Panc1 (cell line): ENCODE data around the gene GRK3.

Experiments used
- POLR2AphosphoS5 ChIP-seq: IDR thresholded peaks from 2 replicates; pipeline ENCODE4 v1.6.1; 2012; ENCODE audit warnings: mild to moderate bottlenecking, low read depth, low read length, moderate library complexity
- TF ChIP-seq, protein P1 (sequence below): fragments of 450-650 bp; IDR thresholded peaks from 2 replicates; pipeline ENCODE4 v1.5.1; 2017; ENCODE audit warnings: mild to moderate bottlenecking

DNA sequence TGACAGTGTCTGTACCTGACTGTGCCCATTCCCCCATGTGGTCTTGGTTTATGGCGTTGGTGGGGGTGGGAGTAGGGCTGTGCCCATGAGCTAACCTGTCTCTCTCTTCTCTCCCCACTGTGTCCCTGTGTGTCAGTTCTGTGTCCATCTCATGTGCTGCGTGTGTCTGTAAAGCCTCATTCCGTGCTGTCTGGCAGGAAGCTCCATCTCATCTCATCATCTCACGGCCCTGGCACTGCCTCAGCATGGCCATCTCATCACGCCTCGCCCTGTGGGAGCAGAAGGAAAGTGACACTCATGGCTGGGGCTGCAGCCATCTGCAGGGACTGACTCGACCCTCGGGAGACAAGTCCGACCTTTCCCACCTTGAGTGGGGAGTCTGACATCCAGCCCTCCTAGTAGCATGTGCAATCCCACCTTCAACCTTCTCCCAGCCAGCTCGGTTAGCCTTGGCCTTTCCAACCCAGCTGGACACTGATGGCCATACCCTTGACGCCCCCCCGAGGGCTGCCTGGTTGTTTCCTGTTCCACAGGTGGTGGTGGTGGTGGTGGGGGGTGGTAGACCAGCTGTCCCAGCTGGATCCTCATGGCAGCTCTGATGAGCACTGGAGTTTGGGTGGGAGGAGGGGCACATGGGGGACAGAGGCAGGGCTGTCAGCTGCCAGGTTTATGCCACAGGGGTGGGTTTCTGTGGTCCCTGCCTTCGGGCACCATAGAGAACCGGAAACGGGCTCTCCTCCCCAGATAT, 196.5 kb downstream of the GRK3 start:
- TF ChIP-seq, protein P1, sequence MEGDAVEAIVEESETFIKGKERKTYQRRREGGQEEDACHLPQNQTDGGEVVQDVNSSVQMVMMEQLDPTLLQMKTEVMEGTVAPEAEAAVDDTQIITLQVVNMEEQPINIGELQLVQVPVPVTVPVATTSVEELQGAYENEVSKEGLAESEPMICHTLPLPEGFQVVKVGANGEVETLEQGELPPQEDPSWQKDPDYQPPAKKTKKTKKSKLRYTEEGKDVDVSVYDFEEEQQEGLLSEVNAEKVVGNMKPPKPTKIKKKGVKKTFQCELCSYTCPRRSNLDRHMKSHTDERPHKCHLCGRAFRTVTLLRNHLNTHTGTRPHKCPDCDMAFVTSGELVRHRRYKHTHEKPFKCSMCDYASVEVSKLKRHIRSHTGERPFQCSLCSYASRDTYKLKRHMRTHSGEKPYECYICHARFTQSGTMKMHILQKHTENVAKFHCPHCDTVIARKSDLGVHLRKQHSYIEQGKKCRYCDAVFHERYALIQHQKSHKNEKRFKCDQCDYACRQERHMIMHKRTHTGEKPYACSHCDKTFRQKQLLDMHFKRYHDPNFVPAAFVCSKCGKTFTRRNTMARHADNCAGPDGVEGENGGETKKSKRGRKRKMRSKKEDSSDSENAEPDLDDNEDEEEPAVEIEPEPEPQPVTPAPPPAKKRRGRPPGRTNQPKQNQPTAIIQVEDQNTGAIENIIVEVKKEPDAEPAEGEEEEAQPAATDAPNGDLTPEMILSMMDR: no peak
- no peak for TF ChIP-seq POLR2AphosphoS5
